GM21528 (cell line): Measurements from ENCODE around the gene DCLK3.

Experiments used
- ATAC-seq: cut with Tn5 transposase; IDR thresholded peaks from one replicate; pipeline ENCODE4 v1.9.1; 2021; ENCODE audit warnings: mild to moderate bottlenecking, moderate library complexity; ENCODE audit not compliant: unreplicated experiment, low FRiP score

The DCLK3 gene

GRCh38 chr3:36713904-36714303, 50.4 kb downstream of the DCLK3 start:
- ATAC-seq: no peak

GRCh38 chr3:36710606-36711005, 53.7 kb downstream of the DCLK3 start:
- ATAC-seq: no peak

- no peak for ATAC-seq
These were observed 54.5 kb downstream of the DCLK3 start for GRCh38 chr3:36709826-36710365.

GRCh38 chr3:36709281-36709680, 55.1 kb downstream of the DCLK3 start:
- ATAC-seq: no peak

GRCh38 chr3:36707623-36708409, 56.5 kb downstream of the DCLK3 start:
- ATAC-seq: no peak

- ATAC-seq: no peak
These were observed 59.3 kb downstream of the DCLK3 start for GRCh38 chr3:36705015-36705414.

GRCh38 chr3:36704280-36704679, 60.1 kb downstream of the DCLK3 start:
- ATAC-seq: no peak

- ATAC-seq: no peak
These were observed 63.1 kb downstream of the DCLK3 start for GRCh38 chr3:36701249-36701572.

GRCh38 chr3:36700537-36701248, 63.7 kb downstream of the DCLK3 start:
- ATAC-seq: peak; percentile 82

GRCh38 chr3:36698314-36698713, 66.0 kb downstream of the DCLK3 start:
- no peak for ATAC-seq

GRCh38 chr3:36697229-36698001, 66.9 kb downstream of the DCLK3 start:
- no peak for ATAC-seq

GRCh38 chr3:36696799-36697198, 67.6 kb downstream of the DCLK3 start:
- ATAC-seq: no peak

- ATAC-seq: no peak
These were observed 68.6 kb downstream of the DCLK3 start for GRCh38 chr3:36695769-36696137.

- no peak for ATAC-seq
These were observed 69.1 kb downstream of the DCLK3 start for GRCh38 chr3:36695113-36695768.

GRCh38 chr3:36693670-36694069, 70.7 kb downstream of the DCLK3 start:
- ATAC-seq: no peak

- no peak for ATAC-seq
These were observed 74.8 kb downstream of the DCLK3 start for GRCh38 chr3:36689560-36689959.

- no peak for ATAC-seq
These were observed 75.5 kb downstream of the DCLK3 start for GRCh38 chr3:36688815-36689214.

GRCh38 chr3:36686516-36686915, 77.8 kb downstream of the DCLK3 start:
- no peak for ATAC-seq

- ATAC-seq: no peak
These were observed 82.5 kb downstream of the DCLK3 start for GRCh38 chr3:36681867-36682266.

GRCh38 chr3:36680952-36681351, 83.4 kb downstream of the DCLK3 start:
- ATAC-seq: no peak
